Retinal pigment epithelial cell (primary cell): Measurements from ENCODE around the gene LZTR1.

Source experiments
- DNase-seq: peaks from one replicate; pipeline ENCODE4 v3.0.0-alpha.2; 2010; ENCODE audit warnings: low read depth
- H3K4me3 ChIP-seq: 2 replicates; pipeline ENCODE4 v1.5.1; 2011; ENCODE audit warnings: mild to moderate bottlenecking, low read length, control low read depth, moderate library complexity
- CTCF ChIP-seq: conservative IDR thresholded peaks from 2 replicates; pipeline ENCODE4 v1.5.1; 2011; ENCODE audit warnings: low read depth, low read length, control low read depth, inconsistent platforms

Gene LZTR1

DNA sequence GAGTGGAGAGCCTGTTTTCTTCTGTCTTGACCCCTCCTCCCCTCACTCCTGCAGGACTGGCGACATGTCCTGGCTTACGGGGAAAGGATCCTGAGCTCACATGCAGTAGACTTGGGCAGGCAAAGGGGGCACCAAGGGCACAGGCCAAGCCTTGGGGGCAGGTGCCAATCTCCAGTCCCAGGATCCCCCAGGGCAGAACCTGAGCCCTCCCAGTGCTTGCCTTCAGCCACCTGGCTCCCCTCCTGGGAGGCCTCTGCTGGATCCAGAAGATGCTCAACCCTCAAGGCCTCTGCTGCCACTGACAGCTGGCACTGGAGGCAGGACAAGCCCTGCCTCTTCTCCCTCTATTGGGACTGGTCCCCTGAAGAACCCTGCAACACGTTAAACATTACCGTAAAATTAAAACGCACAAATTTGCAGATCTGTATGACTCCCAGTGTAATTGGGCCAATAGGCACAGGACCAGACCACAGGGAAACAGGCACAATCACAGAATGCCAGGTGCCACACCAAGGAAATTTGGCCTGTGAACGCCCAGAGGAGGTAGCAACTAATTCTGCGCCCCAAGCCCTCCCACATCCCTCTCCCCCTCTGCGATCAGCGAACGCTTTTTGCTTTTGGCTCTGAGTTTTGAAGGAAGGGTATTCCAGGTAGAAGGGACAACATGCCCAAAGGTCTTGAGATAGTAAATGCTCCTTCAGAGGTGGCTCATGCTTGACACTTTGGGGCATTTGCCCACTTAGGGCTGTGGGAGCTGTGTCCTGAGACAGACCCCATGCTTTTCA is 967 bp upstream of the LZTR1 start:
- TF ChIP-seq CTCF: no peak
- no peak for DNase-seq
- peak overlapping the region; percentile 81 for H3K4me3 ChIP-seq

- H3K4me3 ChIP-seq: peak overlapping the region; percentile 81
- no peak for TF ChIP-seq CTCF
- no peak for DNase-seq
Measured at GRCh38 chr22:20982563-20982882, 426 bp downstream of the LZTR1 start.

GRCh38 chr22:20983081-20983771 is 1.1 kb downstream of the LZTR1 start:
- DNase-seq: no peak
- H3K4me3 ChIP-seq: peak overlapping the region; percentile 81
- TF ChIP-seq CTCF: no peak

DNA sequence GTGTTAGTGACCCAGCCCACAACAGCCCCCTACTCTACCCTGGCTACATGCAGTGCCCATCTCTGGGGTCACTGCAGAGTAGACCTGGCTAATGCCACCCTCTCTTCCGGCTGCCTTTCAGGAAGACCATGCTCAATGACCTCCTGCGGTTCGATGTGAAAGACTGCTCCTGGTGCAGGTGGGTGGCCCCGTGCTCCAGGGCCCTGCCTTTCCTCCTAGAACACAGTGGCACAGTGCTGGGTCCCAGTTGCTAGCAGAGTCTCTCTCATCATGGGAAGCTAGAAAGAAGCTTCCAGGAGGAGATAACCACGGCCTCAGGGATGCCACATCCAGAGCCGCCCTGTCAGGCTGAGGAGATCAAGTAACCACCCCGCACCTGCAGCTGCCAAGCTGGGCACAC is 3.6 kb downstream of the LZTR1 start:
- DNase-seq: no peak
- no peak for TF ChIP-seq CTCF

DNA sequence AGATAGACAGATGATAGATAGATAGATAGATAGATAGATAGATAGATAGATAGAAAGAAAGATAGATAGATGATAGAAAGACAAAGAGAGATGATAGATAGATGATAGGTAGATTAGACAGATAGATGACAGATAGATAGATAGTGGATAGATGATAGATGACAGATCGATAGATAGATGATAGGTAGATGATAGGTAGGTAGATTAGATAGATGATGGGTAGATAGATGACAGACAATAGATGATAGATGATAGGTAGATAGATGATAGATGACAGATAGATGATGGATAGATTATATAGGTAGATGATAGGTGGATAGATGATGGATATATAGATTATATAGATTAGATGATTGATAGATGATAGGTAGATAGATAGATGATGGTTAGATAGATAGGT is 4.3 kb downstream of the LZTR1 start:
- DNase-seq: no peak
- TF ChIP-seq CTCF: no peak
- no peak overlapping the region for H3K4me3 ChIP-seq

More for the DNA sequence above, 3.6 kb downstream of the LZTR1 start:
- H3K4me3 ChIP-seq: no peak overlapping the region

DNA sequence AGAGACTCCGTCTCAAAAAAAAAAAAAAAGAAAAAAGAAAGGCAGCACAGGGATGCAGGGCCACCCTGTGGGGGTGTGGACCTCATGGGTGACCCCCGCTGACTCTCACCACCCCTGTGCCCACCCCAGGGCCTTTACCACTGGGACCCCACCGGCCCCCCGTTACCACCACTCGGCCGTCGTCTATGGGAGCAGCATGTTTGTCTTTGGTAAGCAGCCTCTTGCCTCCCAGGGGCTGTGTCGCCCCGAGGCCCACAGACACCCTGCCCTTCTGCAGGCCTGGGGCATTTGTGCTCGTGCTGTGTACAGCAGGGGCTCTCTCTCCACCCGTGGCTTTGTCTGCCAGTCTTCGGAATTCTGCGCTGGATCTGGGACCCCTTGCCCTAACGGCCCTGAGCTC is 5.3 kb downstream of the LZTR1 start:
- no peak for TF ChIP-seq CTCF
- H3K4me3 ChIP-seq: no peak overlapping the region
- DNase-seq: no peak
